IMR-90 (cell line): ENCODE measurements around the gene ATP2B2. TPM values are rescaled to one million over a fixed set of nuclear protein-coding genes. Genes with fewer than 3 reads are reported as not detected.

Experiments used
- ATAC-seq: fragments of 200-7000 bp; cut with Tn5 transposase; 2 replicates; pipeline ENCODE4 v1.9.1; 2020; ENCODE audit warnings: low read depth, mild to moderate bottlenecking, moderate library complexity
- BruUV-seq: library from RNA; stranded (reverse); fragments of 400-500 nt; replicated peaks from 2 replicates; lab custom pipeline; 2021; lab: Mats Ljungman, UMichigan
- CTCF ChIA-PET: fragments of 300-600 bp; formaldehyde crosslinking; extraction: SDS; loops from one replicate; lab custom pipeline; 2021; ENCODE audit warnings: antibody characterized with exemption; lab: Yijun Ruan, JAX
- POLR2A ChIA-PET: fragments of 300-600 bp; sonication (Branson Sonifier 250); formaldehyde crosslinking; loops from one replicate; lab custom pipeline; 2022; ENCODE audit warnings: antibody characterized with exemption; ENCODE audit not compliant: unreplicated experiment; lab: Charles Lee
- DNase-seq: peaks from one replicate; pipeline ENCODE4 v3.0.0; 2013
- H2AFZ ChIP-seq: replicated peaks from 2 replicates; pipeline ENCODE3; 2013; ENCODE audit warnings: low read length, mild to moderate bottlenecking; ENCODE audit not compliant: poor library complexity
- H2AK5ac ChIP-seq: 2 replicates; pipeline ENCODE4 v1.6.1; 2013; ENCODE audit warnings: low read depth, low read length, inconsistent platforms
- H2AK9ac ChIP-seq: replicated peaks from 2 replicates; pipeline ENCODE3; 2013; ENCODE audit warnings: mild to moderate bottlenecking, low read depth, low read length, moderate library complexity; ENCODE audit not compliant: poor library complexity
- H2BK120ac ChIP-seq: 2 replicates; pipeline ENCODE4 v1.6.1; 2013; ENCODE audit warnings: low read depth, low read length, inconsistent platforms
- H2BK15ac ChIP-seq: 3 replicates; pipeline ENCODE4 v1.6.1; 2013; ENCODE audit warnings: low read depth, low read length, inconsistent platforms
- H2BK20ac ChIP-seq: 2 replicates; pipeline ENCODE4 v1.6.1; 2013; ENCODE audit warnings: low read depth, mild to moderate bottlenecking, inconsistent platforms, low read length, moderate library complexity
- H2BK5ac ChIP-seq: 2 replicates; pipeline ENCODE4 v1.6.1; 2013; ENCODE audit warnings: mild to moderate bottlenecking, low read depth, low read length, inconsistent platforms; ENCODE audit not compliant: poor library complexity, severe bottlenecking
- H3K14ac ChIP-seq: replicated peaks from 2 replicates; pipeline ENCODE4 v1.6.1; 2013; ENCODE audit warnings: low read depth, low read length, inconsistent platforms
- H3K18ac ChIP-seq: 2 replicates; pipeline ENCODE4 v1.6.1; 2013; ENCODE audit warnings: low read depth, low read length, control low read depth
- H3K23ac ChIP-seq: 2 replicates; pipeline ENCODE4 v1.6.1; 2013; ENCODE audit warnings: low read depth, low read length, inconsistent platforms
- H3K27ac ChIP-seq: 2 replicates; pipeline ENCODE4 v1.5.1; 2013; ENCODE audit warnings: mild to moderate bottlenecking, control low read depth, low read length; ENCODE audit not compliant: insufficient read depth
- H3K27me3 ChIP-seq: 2 replicates; pipeline ENCODE4 v1.6.1; 2013; ENCODE audit warnings: low read length; ENCODE audit not compliant: control insufficient read depth, insufficient read depth
- H3K36me3 ChIP-seq: 2 replicates; pipeline ENCODE4 v1.6.1; 2013; ENCODE audit warnings: low read length, mixed read lengths; ENCODE audit not compliant: control insufficient read depth, insufficient read depth
- H3K4ac ChIP-seq: 2 replicates; pipeline ENCODE4 v1.6.1; 2013; ENCODE audit warnings: low read depth, low read length, inconsistent platforms
- H3K4me1 ChIP-seq: 2 replicates; pipeline ENCODE4 v1.6.1; 2013; ENCODE audit warnings: low read length, mixed read lengths; ENCODE audit not compliant: control insufficient read depth, insufficient read depth
- H3K4me2 ChIP-seq: 2 replicates; pipeline ENCODE4 v1.6.1; 2013; ENCODE audit warnings: low read depth, mild to moderate bottlenecking, control low read depth, low read length, moderate library complexity
- H3K4me3 ChIP-seq: 2 replicates; pipeline ENCODE4 v1.5.1; 2013; ENCODE audit warnings: low read depth, mild to moderate bottlenecking, control low read depth, low read length, moderate library complexity; ENCODE audit not compliant: insufficient read depth
- H3K56ac ChIP-seq: 2 replicates; pipeline ENCODE4 v1.6.1; 2013; ENCODE audit warnings: low read length, inconsistent platforms; ENCODE audit not compliant: insufficient read depth; ENCODE audit errors: extremely low read depth
- H3K79me1 ChIP-seq, 2 experiments: 2 replicates each; pipeline ENCODE4 v1.6.1; 2013; ENCODE audit warnings: low read length in 2 of 2, inconsistent platforms in 1 of 2, low read depth in 1 of 2
- H3K9ac ChIP-seq: 2 replicates; pipeline ENCODE4 v1.6.1; 2013; ENCODE audit warnings: low read depth, low read length, control low read depth
- H3K9me1 ChIP-seq: 2 replicates; pipeline ENCODE4 v1.6.1; 2013; ENCODE audit warnings: low read length, inconsistent platforms; ENCODE audit not compliant: insufficient read depth
- H3K9me3 ChIP-seq: 2 replicates; pipeline ENCODE4 v1.6.1; 2013; ENCODE audit warnings: low read length; ENCODE audit not compliant: control insufficient read depth, insufficient read depth
- H4K20me1 ChIP-seq: 2 replicates; pipeline ENCODE4 v1.6.1; 2013; ENCODE audit warnings: low read length, inconsistent platforms; ENCODE audit not compliant: insufficient read depth
- H4K5ac ChIP-seq: 2 replicates; pipeline ENCODE4 v1.6.1; 2013; ENCODE audit warnings: mild to moderate bottlenecking, low read depth, low read length, control low read depth
- H4K8ac ChIP-seq, 2 experiments: 2 replicates each; pipeline ENCODE4 v1.6.1; 2013; ENCODE audit warnings: low read depth in 2 of 2, low read length in 2 of 2, control low read depth in 1 of 2, inconsistent platforms in 1 of 2
- H4K91ac ChIP-seq: 2 replicates; pipeline ENCODE4 v1.6.1; 2013; ENCODE audit warnings: low read depth, low read length, inconsistent platforms; ENCODE audit not compliant: insufficient read depth
- CEBPB ChIP-seq: IDR thresholded peaks from 2 replicates; pipeline ENCODE4 v1.6.1; 2012; ENCODE audit warnings: low read depth, low read length, improper control_type of control experiment
- CTCF ChIP-seq: conservative IDR thresholded peaks from 2 replicates; pipeline ENCODE4 v1.5.1; 2012; ENCODE audit warnings: mild to moderate bottlenecking, low read depth, low read length, improper control_type of control experiment
- ELK1 ChIP-seq: fragments of 150-350 bp; IDR thresholded peaks from 2 replicates; pipeline ENCODE4 v1.6.1; 2016; ENCODE audit warnings: low read depth, mild to moderate bottlenecking, low read length, moderate library complexity, borderline replicate concordance
- MAZ ChIP-seq: IDR thresholded peaks from 2 replicates; pipeline ENCODE4 v1.6.1; 2012; ENCODE audit warnings: low read depth, mild to moderate bottlenecking, low read length, improper control_type of control experiment, moderate library complexity, borderline replicate concordance
- MXI1 ChIP-seq: IDR thresholded peaks from 2 replicates; pipeline ENCODE4 v1.6.1; 2012; ENCODE audit warnings: low read depth, mild to moderate bottlenecking, low read length, moderate library complexity, borderline replicate concordance
- POLR2A ChIP-seq: IDR thresholded peaks from 2 replicates; pipeline ENCODE4 v1.6.1; 2012; ENCODE audit warnings: mild to moderate bottlenecking, low read depth, low read length
- SMC3 ChIP-seq: fragments of 150-350 bp; IDR thresholded peaks from 2 replicates; pipeline ENCODE4 v1.6.1; 2016; ENCODE audit warnings: low read depth, mild to moderate bottlenecking, antibody characterized with exemption, low read length, moderate library complexity
- WGBS, 2 experiments: methylation state at CpG; one replicate each; pipeline versions ENCODE4 v1.1.5 to v1.1.7; 2013; ENCODE audit warnings: missing lambda C conversion rate in 2 of 2; ENCODE audit not compliant: insufficient read length in 1 of 2; ENCODE audit errors: extremely low coverage in 2 of 2; 5-methylcytosine and 5-hydroxymethylcytosine counted together
- dilution Hi-C: fragments of 300-500 bp; cut with HindIII; formaldehyde crosslinking; loops from one replicate; pipeline ENCODE4 v1.14.3; 2018; ENCODE audit warnings: low sequenced_read_pairs; ENCODE audit not compliant: unreplicated experiment
- in situ Hi-C: fragments of 300-500 bp; cut with MboI; formaldehyde crosslinking; loops from 3 replicates; pipeline ENCODE4 v1.14.3; 2019; ENCODE audit warnings: low sequenced_read_pairs, inconsistent platforms, mixed read lengths
- intact Hi-C: fragments of 100-400 bp; cut with micrococcal nuclease; formaldehyde crosslinking; loops from 2 replicates; pipeline ENCODE4 v1.10.0; 2022
- polyA plus RNA-seq, 3 experiments: library from polyadenylated mRNA; depleted of rRNA; stranded (reverse); fragments of >200 nt; gene quantifications; 2 replicates each; pipeline ENCODE4 v1.2.3, GENCODE V29; 2012; ENCODE audit warnings: low replicate concordance in 1 of 3
- total RNA-seq: library from RNA; depleted of rRNA; stranded (reverse); fragments of >200 nt; gene quantifications from 2 replicates; pipeline ENCODE4 v1.2.3, GENCODE V29; 2012

ATP2B2 gene
- total and polyA plus RNA-seq, 2 of the 4 experiments (the other 2 are of a cell fraction), result under 0.01 to 0.02 TPM

- Histone ChIP-seq H2AK9ac (no peak overlapping the region), H3K27ac (no peak overlapping the region), H3K27me3 (peaks cover 22% of the 10 kb centered on the region; the same call in 1 of the 2 replicates), H3K4ac (no peak overlapping the region), H3K9me1 (peaks cover 3% of the 10 kb centered on the region; the same call in 1 of the 2 replicates), H3K79me1 (no peaks in the 10 kb centered on the region), H3K4me3 (no peak overlapping the region), H2AFZ (no peak overlapping the region), H3K14ac (no peak overlapping the region), H4K8ac (no peak overlapping the region), H2BK5ac (no peak overlapping the region), H2AK5ac (no peak overlapping the region), H2BK15ac (no peak overlapping the region), H2BK120ac (no peak overlapping the region), H3K9me3 (no peaks in the 10 kb centered on the region), H3K36me3 (no peaks in the 10 kb centered on the region), H3K56ac (no peak overlapping the region), H4K20me1 (no peaks in the 10 kb centered on the region), H2BK20ac (no peak overlapping the region), H3K23ac (no peak overlapping the region), H3K4me2 (no peak overlapping the region), H4K5ac (no peak overlapping the region), H3K4me1 (peaks cover 4% of the 10 kb centered on the region), H4K91ac (no peak overlapping the region), H3K18ac (no peak overlapping the region), H3K9ac (no peak overlapping the region)
- intact Hi-C loops (no loop called here), in situ Hi-C loops (no loop called here), dilution Hi-C loops (no loop called here)
- ATAC-seq (no peak), DNase-seq (no peak)
- ChIA-PET CTCF (no interaction called here), POLR2A (no interaction called here)
- TF ChIP-seq ELK1 (no peak), CEBPB (no peak), MAZ (no peak), CTCF (no peak), POLR2A (no peak), SMC3 (no peak), MXI1 (no peak)
- 90% methylated on average over 2 of the region's 10 CpGs; no CpG with 5 or more reads in 1 of the 2 experiments for WGBS, 2 experiments
- no TSS peak for BruUV-seq
Observed at GRCh38 chr3:10444511-10444910, 60.9 kb downstream of the ATP2B2 start.
